SKM-1 (cell line): ENCODE data around the gene CDH11.

ENCODE experiments used
- DNase-seq: peaks from one replicate; lab custom pipeline; 2025; ENCODE audit not compliant: unreplicated experiment; lab: John Stamatoyannopoulos, UW

Gene CDH11

DNA sequence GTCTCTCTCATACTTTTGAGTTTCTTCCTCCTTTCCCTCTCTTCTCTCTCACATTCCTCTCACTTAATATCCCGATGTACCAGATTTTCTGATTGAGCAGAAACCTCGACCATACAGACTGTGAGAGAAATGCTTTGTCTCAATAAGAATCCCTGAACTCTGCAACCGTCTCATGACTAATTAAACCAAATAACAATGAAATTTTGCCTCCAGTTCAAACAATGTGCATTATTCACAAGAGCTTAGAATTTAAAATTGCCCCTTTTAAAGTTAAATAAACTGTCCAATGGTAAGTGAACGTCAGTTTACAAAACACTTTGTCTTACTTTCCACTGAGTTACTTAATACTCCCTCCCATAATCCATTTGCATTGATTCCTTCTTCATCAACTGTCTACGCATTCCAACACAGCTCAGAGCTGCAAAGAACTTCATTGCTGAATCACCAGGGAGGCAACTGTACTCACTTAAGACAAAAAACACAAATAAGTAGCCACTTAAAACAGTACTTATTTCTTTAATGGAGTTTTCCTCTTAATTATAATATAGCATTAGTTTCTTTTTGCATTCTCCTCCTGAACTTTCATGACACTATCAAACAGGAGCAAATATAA, 4.9 kb downstream of the CDH11 start:
- no peak for DNase-seq

DNA sequence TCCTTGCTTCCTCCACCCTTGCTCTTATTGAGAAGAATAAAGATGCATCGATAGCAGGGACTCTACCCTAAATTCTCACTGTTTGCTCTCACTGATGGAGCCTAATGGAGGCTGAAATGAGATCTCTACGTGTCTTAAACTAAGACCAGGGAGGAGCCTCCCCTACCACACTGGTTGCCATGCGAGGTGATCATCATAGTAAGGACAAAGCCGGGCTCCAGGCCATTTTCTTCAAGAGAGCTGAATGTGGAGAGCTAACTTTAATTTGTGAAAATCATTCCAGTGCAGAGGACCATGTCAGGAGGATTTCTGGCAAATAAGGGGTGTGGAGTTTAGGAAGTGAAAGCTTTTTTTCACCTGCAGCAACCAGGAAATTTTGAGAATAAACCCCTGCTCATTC, 5.6 kb downstream of the CDH11 start:
- DNase-seq, result no peak

DNA sequence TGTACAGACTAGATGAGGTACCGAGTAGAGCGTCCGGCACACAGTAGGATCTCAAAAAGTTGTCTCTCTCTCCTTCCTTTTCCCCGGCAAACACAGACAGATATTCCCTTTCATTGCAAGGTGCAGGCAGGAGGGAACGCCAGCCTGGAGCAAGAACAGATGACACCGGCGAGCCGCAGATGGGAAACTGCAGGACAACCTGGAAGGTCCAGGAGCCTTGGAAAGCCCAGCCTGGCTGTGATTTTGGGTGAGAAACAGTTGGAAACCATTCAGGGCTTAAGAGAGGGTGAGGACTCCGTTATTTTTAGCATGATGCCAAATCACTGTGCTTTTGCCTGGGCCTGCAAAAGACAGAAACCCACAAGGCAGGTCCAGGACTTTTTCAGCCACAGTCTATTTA, 7.3 kb downstream of the CDH11 start:
- no peak for DNase-seq

DNA sequence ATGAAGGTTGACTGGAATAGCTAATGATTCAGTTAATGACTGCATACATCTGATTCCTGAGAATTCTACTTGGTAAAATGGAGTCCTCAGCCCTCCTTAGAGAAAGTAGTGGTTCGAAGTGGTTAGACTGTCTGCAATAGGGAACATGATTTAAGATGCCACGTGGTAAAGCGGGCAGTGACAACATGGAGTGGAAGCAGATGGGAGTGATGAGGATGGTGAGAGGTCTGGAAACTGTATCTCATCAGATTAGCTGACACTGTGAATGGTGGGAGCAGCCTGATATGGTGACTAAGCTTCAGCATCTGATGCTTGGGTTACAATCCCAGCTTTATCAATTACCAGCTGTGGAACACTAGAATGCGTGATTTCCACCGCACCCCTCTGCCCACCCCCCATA, 8.4 kb downstream of the CDH11 start:
- DNase-seq, result no peak

DNA sequence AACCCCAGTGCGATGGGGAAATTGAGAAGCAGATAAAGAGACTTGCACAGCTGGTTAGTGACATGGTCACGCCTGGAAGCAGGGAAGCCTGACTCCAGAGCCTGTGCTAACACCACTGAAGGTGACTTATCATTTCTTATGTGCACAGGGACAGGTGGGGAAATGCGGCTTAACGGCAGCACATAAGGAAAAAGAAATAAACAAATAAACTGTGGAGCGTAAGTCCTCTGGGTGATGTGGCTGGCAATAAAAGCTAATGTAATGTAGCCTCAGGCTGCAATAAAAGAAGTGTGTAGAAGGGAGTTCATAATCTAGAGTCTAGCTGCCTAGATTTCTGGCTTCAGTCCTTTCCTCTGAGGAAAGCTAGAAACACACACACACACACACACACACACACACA, 10.6 kb downstream of the CDH11 start:
- DNase-seq, result no peak

DNA sequence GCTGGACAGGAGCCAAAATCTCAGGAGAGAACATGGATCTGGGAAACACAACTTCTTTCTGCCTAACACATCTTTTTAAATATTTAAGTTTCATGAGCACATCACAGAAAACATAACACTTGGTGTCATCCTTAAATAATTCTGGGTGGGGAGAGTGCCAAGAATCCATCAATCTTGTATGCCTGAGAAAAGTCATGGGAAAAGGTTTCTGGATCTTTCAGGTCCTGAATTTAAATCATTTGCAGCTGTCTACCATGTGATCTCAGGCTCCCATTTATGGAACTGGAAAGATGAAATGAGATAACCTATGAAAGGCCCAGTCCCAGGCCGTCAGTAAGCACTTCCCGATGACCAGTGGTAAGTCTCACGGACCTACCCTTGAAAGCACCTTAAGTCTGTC, 15.1 kb downstream of the CDH11 start:
- DNase-seq, result no peak

DNA sequence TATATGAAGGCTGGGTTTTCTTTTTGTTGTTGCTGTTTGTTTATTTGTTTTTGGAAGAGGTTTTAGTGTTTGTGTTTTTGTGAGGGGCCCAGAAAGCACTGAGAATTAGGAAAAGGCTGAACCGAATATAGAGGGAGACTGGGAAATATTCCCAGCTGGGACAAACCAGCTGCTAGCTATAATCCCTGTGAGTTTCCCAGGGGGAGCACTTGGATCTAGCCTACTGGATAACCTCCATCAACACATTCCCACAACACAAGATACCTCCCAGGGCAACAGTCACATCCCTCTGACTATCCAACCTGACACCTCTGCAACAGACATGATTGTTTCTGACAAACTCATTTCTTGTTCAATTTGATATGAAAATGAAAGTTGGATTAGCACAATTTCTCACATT, 16.7 kb downstream of the CDH11 start:
- no peak for DNase-seq

DNA sequence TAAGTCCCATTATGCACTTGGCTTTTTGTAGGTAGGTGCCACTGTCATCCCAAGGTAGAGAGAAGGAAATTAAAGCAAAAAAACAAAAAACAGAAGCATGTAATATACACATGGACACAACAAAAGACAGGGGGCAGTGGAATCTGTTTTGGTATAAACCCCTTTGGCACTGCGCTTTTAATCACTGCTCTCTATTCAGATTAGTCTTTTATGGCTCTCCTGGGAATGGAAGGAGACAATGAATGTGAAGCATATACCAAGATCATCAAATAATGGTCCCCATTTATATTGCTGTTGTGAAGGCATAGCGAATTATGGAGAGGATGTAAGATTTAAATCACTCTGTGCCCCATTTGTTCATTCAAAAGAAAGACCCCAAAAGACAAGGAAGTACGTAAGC, 17.4 kb downstream of the CDH11 start:
- no peak for DNase-seq

DNA sequence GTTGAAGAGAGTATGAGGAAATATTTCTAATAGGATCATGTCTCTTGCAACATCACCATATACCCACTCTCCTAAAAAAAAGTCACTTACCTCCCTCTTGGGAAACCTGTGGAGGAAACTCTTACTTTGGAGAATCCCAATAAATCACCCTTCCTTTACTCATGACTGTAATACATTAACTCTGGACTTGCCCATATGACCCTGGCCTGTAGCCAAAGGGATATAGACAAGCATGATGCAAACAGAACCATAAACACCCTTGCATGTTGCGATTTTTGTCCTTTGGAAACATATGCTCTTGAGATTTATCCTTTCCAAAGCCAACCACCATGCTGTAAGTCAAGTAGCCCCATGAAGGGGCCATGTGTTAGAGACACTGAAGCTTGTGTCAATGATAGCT, 19.5 kb downstream of the CDH11 start:
- DNase-seq, result no peak

DNA sequence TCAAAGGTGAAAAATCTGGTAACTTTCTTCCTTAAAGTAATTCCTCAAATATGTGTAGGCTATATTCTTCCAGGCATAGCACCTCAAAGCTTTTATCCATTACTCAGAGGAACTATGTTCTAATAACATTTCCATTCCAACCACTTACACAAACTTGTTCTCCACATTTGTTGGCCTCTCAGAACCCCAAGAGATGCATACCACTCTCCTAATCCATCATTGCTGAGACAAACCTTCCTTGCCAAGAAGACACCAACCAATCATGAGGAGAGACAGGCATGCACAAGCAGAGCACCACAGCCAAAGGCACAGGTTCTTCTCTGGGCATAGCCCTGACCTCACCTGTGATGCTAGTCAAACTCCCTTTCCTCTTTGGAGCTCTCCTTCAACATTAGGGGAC, 20.9 kb downstream of the CDH11 start:
- DNase-seq, result no peak

DNA sequence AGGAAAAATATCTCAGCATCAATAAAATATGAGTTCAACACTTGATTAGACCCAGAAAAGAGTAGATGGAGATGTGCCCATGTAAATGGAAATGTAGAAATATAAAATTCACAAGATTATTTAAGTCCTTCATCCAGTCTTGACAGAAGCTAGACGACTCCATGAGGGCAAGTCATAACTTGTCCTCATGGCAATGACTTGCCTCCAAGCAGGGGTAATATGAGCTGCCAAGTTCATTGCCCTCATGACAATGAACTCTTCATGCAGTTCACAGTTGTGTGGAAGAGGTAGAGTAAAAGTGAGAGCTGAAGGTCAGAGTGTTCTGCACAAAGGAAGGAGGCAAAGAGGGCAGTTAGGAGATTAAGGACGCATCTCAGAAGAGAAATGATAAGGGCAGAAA, 22.3 kb downstream of the CDH11 start:
- no peak for DNase-seq

DNA sequence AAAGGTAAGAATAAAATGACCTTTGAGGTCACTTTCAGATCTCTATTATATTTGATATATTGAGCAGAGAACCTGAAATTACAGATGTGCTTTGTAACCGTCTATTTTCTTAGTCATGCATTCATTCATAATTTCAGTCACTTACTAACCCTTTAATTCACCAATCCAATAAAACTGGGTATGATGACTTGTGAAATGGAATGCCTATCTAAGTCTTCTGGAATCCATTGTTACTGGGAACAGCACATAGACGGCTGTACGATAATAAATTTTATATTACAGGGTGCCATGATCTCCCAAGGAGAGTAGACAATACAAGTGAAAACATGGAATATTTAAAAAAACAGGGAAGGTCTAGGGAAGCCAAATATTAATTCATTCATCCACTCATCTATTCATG, 22.9 kb downstream of the CDH11 start:
- DNase-seq, result no peak

DNA sequence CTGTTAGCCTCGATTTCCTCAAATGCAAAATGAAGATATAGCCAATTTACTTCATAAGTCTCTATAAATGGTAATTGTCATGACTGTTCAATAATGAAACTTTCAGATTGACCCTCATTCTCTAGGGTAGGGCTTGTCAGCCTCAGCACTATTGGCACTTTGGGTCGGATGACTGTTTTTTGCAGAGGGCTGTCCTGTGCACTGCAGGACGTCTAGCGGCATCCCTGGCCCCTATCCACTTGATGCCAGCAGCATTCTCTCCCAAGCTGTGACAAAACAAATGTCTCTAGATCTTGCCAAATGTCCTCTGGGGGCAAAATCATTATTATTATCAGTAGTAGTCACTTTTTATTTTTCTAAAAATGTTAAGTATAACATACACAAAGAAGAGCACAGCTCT, 24.6 kb downstream of the CDH11 start:
- DNase-seq, result no peak

DNA sequence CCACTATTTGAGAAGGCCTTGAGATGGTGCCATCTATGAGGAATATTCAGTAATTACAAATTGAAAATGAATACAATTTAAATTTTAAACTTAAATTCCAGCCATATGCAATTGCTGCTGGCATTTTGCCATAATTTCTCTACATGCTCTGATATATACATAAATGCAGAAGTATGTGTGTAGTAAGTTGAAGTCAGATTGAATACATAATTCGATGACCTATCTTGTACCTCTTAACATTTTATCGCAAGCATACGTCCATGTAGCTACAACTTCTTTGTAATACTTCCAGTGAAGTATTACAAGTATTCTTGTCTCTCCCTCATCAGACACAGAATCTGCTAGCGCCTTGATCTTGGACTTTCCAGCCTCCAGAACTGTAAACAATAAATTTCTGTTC, 26.0 kb downstream of the CDH11 start:
- DNase-seq, result no peak

DNA sequence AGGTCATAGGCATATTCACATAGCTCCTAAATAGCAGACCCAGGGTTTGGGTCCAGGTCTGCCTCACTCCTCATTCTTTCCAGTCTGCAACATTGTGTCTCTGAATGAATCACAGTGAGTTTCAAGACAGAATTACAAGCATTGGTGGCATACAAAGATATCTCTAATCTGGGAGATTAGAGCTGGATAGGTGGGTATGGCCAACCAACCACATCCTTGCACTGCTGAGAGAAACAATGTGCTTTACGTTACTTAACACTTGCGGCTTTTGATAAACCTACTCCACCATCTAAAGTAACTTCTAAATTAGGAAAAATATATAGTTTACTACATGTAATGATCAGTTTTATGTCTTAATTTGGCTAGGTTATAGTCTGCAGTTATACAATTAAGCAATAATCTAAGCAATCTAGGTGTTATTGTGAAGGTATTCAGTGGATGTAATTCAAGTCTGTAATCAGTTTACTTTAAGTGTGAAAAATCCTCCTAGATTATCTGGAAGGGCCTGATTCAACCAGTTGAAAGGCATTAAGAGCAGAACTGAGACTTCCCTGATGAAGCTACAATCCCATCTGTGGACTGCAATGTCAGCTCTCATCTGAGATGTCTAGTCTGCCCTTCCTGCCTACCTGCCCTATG, 26.7 kb downstream of the CDH11 start:
- DNase-seq, result no peak

DNA sequence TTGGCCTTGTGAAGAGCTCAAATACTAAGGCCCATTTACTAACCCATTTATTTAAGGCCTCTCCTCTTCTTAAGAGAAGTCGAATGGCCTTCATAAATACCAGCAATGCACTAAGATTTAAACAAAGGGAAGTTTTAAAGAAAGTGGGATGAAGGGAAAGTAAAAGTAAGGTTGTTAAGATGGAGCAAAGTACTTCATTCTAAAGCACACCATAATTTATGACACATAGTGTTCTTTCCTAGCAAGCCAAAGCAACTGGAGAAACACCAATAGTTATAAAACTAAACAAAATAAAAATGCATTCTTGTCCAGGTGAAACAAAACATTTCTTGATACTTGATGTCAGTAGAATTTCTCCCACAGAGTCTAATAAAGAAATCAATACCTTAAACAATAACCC, 27.9 kb downstream of the CDH11 start:
- no peak for DNase-seq

DNA sequence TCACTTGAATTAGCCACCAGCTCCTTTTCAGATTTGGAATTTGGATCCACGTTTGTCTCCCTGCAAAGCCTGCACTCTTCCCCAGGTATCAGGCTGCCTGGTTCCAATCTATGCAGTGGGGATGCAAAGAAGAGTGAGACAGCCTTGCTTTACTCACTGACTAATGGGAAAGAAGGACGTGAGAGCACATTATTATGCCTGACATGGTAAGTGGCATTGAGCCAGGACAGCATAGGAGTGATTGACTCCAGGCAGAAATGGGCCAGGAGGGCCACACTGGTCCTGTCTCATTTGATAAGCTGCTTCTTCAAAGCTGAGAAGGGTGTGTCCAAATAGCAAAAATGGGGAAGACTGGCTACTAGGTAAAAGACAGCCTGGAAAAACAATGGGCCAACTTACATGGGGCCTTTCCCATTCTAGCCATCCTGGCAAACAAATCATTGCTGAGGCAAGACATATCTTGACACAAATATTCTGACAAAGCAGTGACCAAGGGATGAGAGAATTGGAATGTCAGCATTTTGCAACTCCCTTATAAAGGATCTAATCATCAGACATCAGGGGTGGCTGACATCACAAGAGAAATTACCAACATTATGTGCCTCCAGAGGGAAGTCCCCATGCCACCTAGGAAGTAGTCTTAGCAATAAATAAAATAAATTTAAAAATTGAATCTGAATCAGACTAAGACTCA, 38.6 kb downstream of the CDH11 start:
- no peak for DNase-seq

DNA sequence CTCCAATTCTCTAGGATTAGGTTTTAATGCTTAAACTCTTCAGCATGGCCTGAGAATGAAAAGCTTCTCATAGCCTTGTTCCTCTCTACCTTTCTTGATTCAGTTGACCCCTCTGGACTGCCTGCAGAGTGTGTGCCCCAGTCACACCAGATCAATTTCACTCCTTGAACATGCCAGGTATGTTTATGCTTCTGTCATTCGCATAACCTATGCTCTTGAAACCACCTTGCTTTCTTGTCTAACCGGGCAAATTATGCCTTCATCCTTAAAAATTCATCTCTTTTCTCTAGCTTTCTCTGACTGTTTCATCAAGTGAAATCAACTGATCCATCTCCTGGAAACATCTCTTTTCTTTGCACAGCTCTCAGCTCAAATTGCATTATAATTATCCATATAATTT, 42.3 kb downstream of the CDH11 start:
- DNase-seq, result no peak

DNA sequence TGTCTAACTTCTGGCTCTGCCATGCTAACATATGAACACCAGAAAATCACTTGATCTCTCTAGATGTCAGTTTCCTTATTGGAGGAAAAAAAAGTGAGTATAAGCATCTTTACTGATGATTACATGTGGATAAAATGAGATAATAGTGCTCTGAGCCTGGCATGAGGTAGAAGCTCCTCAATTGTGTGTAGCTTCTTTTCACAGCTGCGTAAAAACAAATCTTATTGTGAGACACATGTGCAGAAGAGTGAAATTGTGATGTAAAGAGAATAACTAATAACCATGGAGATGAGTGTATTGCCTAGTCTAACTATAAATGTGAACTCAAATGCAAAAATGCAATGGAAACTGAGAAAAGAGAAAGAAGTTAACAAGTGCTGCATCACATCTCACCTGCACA, 44.7 kb downstream of the CDH11 start:
- DNase-seq, result no peak

DNA sequence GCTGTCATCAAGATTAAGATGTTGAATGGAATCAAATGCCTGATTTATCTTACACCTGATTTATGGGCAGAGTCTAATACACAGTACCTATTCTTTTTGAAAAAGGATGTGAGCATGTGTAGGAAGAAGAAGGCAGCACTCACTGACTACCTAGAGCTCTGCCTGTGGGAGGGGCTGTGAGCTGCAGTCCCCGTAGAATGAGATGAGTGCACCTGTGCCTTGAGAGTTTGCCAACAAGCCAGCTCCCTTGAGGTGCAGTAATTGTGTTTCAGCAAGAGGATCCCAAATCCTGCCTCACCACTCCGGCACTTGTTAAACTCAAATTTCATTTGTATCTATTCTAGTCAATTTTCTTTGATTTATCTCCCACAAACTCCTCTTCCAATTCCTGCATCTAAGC, 46.0 kb downstream of the CDH11 start:
- no peak for DNase-seq

DNA sequence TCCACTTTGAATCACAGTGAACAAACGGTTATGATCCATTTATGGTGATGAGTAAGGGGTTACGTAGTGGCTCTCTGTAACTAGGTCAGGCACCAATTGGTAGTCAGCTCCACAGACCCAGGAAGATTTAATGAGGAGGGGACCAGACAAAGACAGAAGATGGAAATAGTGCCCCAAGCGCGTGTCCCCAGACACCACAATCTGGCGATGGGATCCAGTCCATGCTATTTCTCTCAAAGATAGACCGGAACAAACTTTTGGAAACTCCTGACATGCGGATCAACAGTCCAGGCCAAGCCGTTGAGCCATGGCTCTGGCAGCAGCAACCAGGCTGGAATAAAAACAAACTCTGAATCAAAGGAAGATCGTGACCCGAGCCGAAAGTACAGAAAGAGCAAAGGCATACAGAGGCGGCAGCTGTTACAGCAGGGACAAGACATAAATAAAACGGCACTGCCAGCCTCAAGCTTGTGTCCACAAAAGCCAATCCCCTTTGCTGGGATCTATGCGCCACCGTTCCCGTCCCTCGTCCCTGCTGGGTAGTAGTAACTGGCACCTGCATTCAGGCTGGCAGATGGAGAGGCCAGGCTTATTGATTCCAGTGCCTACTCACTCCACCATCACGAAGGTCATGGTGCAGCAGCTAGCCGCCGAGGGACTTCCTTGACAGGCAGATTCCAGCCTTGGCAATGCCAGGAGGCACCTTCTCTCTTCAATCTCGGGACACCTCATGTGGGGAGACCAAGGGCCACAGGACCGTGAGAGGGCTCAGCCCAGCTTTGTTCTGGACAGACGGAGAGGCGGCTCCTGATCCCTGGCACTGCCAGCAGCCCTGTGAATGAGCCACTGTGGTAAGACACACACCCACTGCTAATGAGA, 50.2 kb downstream of the CDH11 start:
- DNase-seq, result no peak
